HK-2 (cell line): ENCODE measurements around the gene CREB3.
A peak's percentile ranks its signal among the peaks of the same experiment; 100 is the strongest.

ENCODE experiments used
- DNase-seq: peaks from one replicate; pipeline ENCODE4 v3.0.0-alpha.2; 2018; ENCODE audit not compliant: unreplicated experiment

Gene CREB3

GRCh38 chr9:35748242-35748857, 15.9 kb downstream of the CREB3 start:
- DNase-seq: no peak

- peak; percentile 73 for DNase-seq
Observed at GRCh38 chr9:35748858-35749514, 16.5 kb downstream of the CREB3 start, which contains the start of the genes GBA2 and RGP1. Gene GBA2, minus strand, starts transcription at chr9:35749228. Its CDS starts 524 bp downstream, at chr9:35748704. Gene RGP1, plus strand, starts transcription at chr9:35749287. Its CDS starts 469 bp downstream, at chr9:35749756.

GRCh38 chr9:35749515-35750255, 17.2 kb downstream of the CREB3 start:
- peak; percentile 22 for DNase-seq

- DNase-seq: no peak
Observed at GRCh38 chr9:35750256-35750531, 17.7 kb downstream of the CREB3 start.

GRCh38 chr9:35753466-35753865, 21.0 kb downstream of the CREB3 start:
- DNase-seq: no peak

GRCh38 chr9:35754264-35754663, 21.8 kb downstream of the CREB3 start, which contains the start of gene MSMP:
Gene MSMP, minus strand, starts transcription at chr9:35754276. Its CDS starts 147 bp downstream, at chr9:35754129.
- DNase-seq: no peak

GRCh38 chr9:35755071-35755470, 22.6 kb downstream of the CREB3 start:
- no peak for DNase-seq

GRCh38 chr9:35756275-35757225, 24.1 kb downstream of the CREB3 start:
- no peak for DNase-seq

GRCh38 chr9:35757226-35757891, 24.9 kb downstream of the CREB3 start:
- DNase-seq: peak; percentile 55

- DNase-seq: no peak
Observed at GRCh38 chr9:35757892-35758275, 25.4 kb downstream of the CREB3 start.

- no peak for DNase-seq
Observed at GRCh38 chr9:35758475-35759050, 26.1 kb downstream of the CREB3 start.

GRCh38 chr9:35759795-35760194, 27.3 kb downstream of the CREB3 start:
- DNase-seq: no peak

GRCh38 chr9:35760651-35761050, 28.2 kb downstream of the CREB3 start:
- no peak for DNase-seq

- DNase-seq: no peak
Observed at GRCh38 chr9:35763181-35763580, 30.7 kb downstream of the CREB3 start.

- DNase-seq: no peak
Observed at GRCh38 chr9:35763803-35764202, 31.3 kb downstream of the CREB3 start.

GRCh38 chr9:35766997-35767396, 34.5 kb downstream of the CREB3 start:
- DNase-seq: no peak

GRCh38 chr9:35767458-35767857, 35.0 kb downstream of the CREB3 start:
- DNase-seq: no peak

GRCh38 chr9:35769763-35770162, 37.3 kb downstream of the CREB3 start:
- DNase-seq: no peak

- DNase-seq: no peak
Observed at GRCh38 chr9:35771075-35771433, 38.6 kb downstream of the CREB3 start.

GRCh38 chr9:35771534-35771933, 39.1 kb downstream of the CREB3 start:
- no peak for DNase-seq

- DNase-seq: no peak
Observed at GRCh38 chr9:35771943-35772342, 39.5 kb downstream of the CREB3 start.
